Retina (tissue), 1 donor: ENCODE results near the gene RHBDL1.
A peak's percentile ranks its signal among the peaks of the same experiment; 100 is the strongest.

Experiments
- DNase-seq: peaks from one replicate; pipeline ENCODE4 v3.0.0-alpha.2; 2016

RHBDL1 gene

GRCh38 chr16:676565-676902 lies 1.1 kb downstream of the RHBDL1 start:
- no peak for DNase-seq

DNA sequence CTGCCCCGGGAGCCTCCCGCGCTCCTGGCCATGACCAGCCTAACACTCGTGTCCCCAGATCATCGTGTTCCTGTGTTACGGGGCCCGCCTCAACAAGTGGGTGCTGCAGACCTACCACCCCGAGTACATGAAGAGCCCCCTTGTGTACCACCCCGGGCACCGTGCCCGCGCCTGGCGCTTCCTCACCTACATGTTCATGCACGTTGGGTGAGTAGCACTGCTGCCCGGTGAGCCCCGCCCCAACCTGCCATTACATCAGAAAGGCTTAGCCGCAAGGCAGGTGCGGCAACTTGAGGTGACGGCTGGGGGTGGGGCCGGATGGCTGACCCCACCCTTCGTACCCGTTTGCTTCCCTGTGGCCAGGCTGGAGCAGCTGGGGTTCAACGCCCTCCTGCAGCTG lies 1.4 kb downstream of the RHBDL1 start:
- DNase-seq, result no peak

- DNase-seq, result no peak
These were observed 2.1 kb downstream of the RHBDL1 start for GRCh38 chr16:677316-678190.

DNA sequence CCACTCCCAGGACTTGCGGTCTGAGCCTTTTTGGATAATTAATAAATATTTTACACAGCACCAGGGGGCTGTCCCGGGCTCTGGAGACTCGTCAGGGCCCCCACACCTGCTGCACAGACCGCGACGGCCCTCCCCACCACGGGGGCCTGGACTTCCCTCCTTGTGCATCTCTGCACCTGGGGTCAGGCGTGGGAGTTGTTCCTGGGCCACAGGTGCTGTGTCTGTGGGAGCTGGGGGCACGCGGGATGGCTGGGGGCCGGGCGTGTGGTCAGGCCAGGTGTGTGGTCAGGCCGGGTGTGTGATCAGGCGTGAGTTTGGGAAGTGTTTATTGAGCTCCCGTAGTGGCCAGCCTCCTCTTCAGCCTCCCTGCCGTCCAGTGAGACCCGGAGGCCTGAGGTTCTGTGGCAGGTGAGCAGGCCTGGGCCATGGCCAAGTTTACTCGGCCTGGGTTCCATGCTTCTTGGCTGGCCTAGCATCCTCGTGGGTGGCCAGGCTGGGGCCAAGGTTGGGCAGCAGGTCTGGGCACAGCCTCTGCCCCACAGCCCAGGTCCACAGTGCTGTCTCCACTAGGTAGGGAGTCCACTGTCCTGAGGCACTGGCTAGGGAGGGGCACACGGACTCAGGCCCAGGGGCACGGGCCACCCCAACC lies 2.9 kb downstream of the RHBDL1 start:
- no peak for DNase-seq

GRCh38 chr16:678858-679813 lies 3.7 kb downstream of the RHBDL1 start:
- DNase-seq, result peak; percentile 88

- DNase-seq, result peak; percentile 90
These were observed 4.5 kb downstream of the RHBDL1 start, which contains the start of gene STUB1 for GRCh38 chr16:679814-680624. Gene STUB1, plus strand, starts transcription at chr16:680410. Its CDS starts 116 bp downstream, at chr16:680526.

- no peak for DNase-seq
These were observed 5.1 kb downstream of the RHBDL1 start for GRCh38 chr16:680625-680945.

GRCh38 chr16:680967-681745 lies 5.7 kb downstream of the RHBDL1 start:
- no peak for DNase-seq

- DNase-seq, result no peak
These were observed 6.4 kb downstream of the RHBDL1 start for GRCh38 chr16:681746-682427.

- no peak for DNase-seq
These were observed 7.3 kb downstream of the RHBDL1 start for GRCh38 chr16:682493-683395.

DNA sequence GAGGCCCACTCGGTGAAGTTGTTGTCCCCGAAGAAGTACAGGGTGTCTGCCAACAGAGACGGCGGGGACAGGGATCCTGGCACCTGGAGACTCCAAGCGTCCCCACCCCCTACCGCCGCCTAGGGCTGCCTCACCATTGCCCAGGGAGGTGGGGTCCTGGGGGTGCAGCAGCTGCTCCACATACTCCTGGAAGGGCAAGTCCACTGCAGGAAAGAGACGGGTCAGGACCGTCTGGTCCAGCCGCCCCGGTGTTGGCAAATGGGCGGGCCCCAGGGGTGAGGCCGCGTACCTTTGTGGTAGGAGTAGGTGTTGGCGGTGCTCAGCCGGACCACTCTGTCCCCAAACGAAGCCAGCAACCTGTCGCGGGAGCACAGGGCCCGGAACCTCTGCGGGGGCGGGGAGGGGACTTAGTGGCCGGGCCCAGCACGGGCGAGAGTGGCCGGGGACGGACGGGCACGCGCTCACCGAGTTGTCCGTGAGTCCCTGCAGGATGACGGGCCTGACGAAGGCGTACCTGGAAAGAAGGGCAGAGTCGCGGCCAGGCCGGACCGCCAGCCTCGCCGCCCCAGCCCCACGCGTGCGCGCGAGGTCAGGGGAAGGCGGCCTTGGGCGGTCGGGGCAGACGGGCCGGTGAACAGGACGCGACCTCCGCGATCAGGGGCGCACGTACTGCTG lies 8.1 kb downstream of the RHBDL1 start:
- DNase-seq, result no peak

- peak; percentile 98 for DNase-seq
These were observed 8.8 kb downstream of the RHBDL1 start, which contains the start of gene JMJD8 for GRCh38 chr16:684071-684794. Gene JMJD8, minus strand, starts transcription at chr16:684334. Its CDS starts 15 bp downstream, at chr16:684319.

- DNase-seq, result no peak
These were observed 9.7 kb downstream of the RHBDL1 start for GRCh38 chr16:684961-685696.

GRCh38 chr16:685967-686366 lies 10.5 kb downstream of the RHBDL1 start:
- no peak for DNase-seq

DNA sequence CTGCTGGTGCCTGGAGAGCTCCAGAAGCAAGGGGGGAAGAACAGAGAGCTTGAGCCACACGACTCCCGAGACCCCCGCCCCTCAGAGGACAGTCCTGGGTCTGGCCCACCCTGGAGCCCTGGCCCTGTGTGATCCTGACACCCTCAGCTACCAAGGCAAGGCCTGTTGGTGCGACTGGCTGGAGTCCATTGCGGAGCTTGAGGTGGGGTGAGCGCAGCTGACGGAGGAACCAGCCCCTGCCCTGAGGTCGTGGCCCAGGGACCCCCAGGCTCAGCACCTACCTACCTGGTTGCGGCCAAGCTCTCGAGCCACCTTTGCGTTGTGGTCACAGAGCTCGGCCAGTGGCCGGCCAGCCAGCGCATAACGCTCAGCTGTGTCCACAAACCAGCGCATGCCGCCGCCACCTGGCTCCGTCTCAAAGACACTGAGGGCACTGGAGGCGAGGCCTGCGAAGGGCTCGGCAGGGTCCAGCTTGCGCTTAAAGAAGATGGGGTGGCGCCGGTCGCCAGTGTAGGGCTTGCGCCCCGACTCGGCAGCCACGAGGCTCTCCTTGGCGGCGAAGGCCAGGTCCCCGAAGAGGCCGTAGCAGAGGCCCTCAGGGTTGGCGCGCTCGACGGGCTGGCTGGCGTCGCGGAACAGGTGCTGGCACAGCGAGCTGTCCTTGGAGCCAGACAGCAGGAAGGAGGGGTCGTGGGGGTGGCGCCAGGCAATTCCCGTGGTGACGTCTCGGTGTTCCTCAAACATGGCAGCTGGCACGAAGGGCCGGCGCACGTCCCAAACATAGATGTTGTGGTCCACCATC lies 11.2 kb downstream of the RHBDL1 start:
- no peak for DNase-seq

GRCh38 chr16:687499-687898 lies 12.0 kb downstream of the RHBDL1 start:
- no peak for DNase-seq
